Measurements from ENCODE around the gene MICAL2.

The MICAL2 gene

GRCh38 chr11:12110201-12110713 is at the start of gene MICAL2:
Gene MICAL2 (plus strand): TSS chr11:12110590. CDS start chr11:12162156, 51,566 bp downstream.
- peak; percentile 95 for DNase-seq (ENCODE audit: low spot score)
- ChIA-PET CTCF (interaction anchor here (1.2 kb wide), 1 partner anchor 8 kb away, joined by 4 read pairs; no protein-coding TSS in a partner anchor), POLR2A (ENCODE audit: low non-redundant PET) (interaction anchor here (0.8 to 1.6 kb wide), 4 partner anchors 12 to 54 kb away, joined by 3 to 5 read pairs (median 4); no protein-coding TSS in a partner anchor)
- TF ChIP-seq CTCF (conservative IDR thresholded peaks at IDR 0.05; ENCODE audit: low read depth) = no peak
- H3K27ac ChIP-seq = peak within 1 kb of the TSS; percentile 77

GRCh38 chr11:12061851-12062560 is 48.4 kb upstream of the MICAL2 start:
- TF ChIP-seq CTCF (conservative IDR thresholded peaks at IDR 0.05; ENCODE audit: low read depth) = no peak
- no peak for DNase-seq (ENCODE audit: low spot score)
- POLR2A ChIA-PET (ENCODE audit: low non-redundant PET) = no interaction called here
- CTCF ChIA-PET = no interaction called here
- H3K27ac ChIP-seq = no peak overlapping the region

- POLR2A ChIA-PET (ENCODE audit: low non-redundant PET) = no interaction called here
- TF ChIP-seq CTCF (conservative IDR thresholded peaks at IDR 0.05; ENCODE audit: low read depth) = no peak
- no peak overlapping the region for H3K27ac ChIP-seq
- no peak for DNase-seq (ENCODE audit: low spot score)
- CTCF ChIA-PET = interaction anchor here (0.5 to 1.0 kb wide), 2 partner anchors 12 to 243 kb away, joined by 3 to 4 read pairs; no protein-coding TSS in a partner anchor
These were observed 47.1 kb upstream of the MICAL2 start for GRCh38 chr11:12063251-12063650.

GRCh38 chr11:12064136-12064953 is 46.0 kb upstream of the MICAL2 start:
- peak overlapping the region; percentile 93; the same call in 1 of the 2 replicates for H3K27ac ChIP-seq
- ChIA-PET CTCF (no interaction called here), POLR2A (ENCODE audit: low non-redundant PET) (interaction anchor here (2.0 kb wide), 1 partner anchor 23 kb away, joined by 8 read pairs; no protein-coding TSS in a partner anchor)
- TF ChIP-seq CTCF (conservative IDR thresholded peaks at IDR 0.05; ENCODE audit: low read depth) = no peak
- no peak for DNase-seq (ENCODE audit: low spot score)

GRCh38 chr11:12064954-12065280 is 45.5 kb upstream of the MICAL2 start:
- no peak for TF ChIP-seq CTCF (conservative IDR thresholded peaks at IDR 0.05; ENCODE audit: low read depth)
- ChIA-PET CTCF (no interaction called here), POLR2A (ENCODE audit: low non-redundant PET) (interaction anchor here (2.0 kb wide), 1 partner anchor 22 kb away, joined by 8 read pairs; no protein-coding TSS in a partner anchor)
- peak overlapping the region; percentile 93; the same call in 1 of the 2 replicates for H3K27ac ChIP-seq
- DNase-seq (ENCODE audit: low spot score) = no peak
